ENCODE results near the gene SETD3. TPM values are rescaled to one million over a fixed set of nuclear protein-coding genes. Genes with fewer than 3 reads are reported as not detected.

The SETD3 gene
- total RNA-seq, 1 donor from 2014 or later = 60.6 TPM

Other genes starting within 250 kb of the SETD3 start
- gene BCL11B, start 208.7 kb downstream of the SETD3 start, total RNA-seq = 43.5 and 45.4 TPM in 2 replicates
- gene CCNK, start 550 bp upstream of the SETD3 start, total RNA-seq = 80.8 and 87.1 TPM in 2 replicates
- gene CCDC85C, start 123.3 kb upstream of the SETD3 start, total RNA-seq = 7.4 and 7.6 TPM in 2 replicates
- gene HHIPL1, start 164.3 kb upstream of the SETD3 start, total RNA-seq = not detected in 2 replicates
- 0.27 TPM in 1 of 2 replicates, not detected in the other for gene CYP46A1, start 203.4 kb upstream of the SETD3 start, total RNA-seq

All from activated T-helper 1 cell treated with anti-CD3 and anti-CD28 coated beads, Interleukin-12 subunit alpha, Interleukin-12 subunit beta, Interleukin-2, Interleukin-4 antibody, amounts not matched to agents 30 ng/mL and 10 ng/mL and 1 ng/mL, durations not matched to agents 14 hours and 24 hours and 36 hours (primary cell).